HepG2 (cell line): ENCODE results near the gene TAF6. TPM values are rescaled to one million over a fixed set of nuclear protein-coding genes. Genes with fewer than 3 reads are reported as not detected.
A peak's percentile ranks its signal among the peaks of the same experiment; 100 is the strongest.

Experiments
- AGO2 ChIP-seq: fragments of 200-400 bp; formaldehyde crosslinking; optimal IDR thresholded peaks from 2 replicates; pipeline ENCODE3; 2017; ENCODE audit warnings: mild to moderate bottlenecking, low read depth, low read length, moderate library complexity
- CENPT ChIP-seq: sonication (generic); formaldehyde crosslinking; IDR thresholded peaks from 2 replicates; pipeline ENCODE4 v1.8.0; 2022; ENCODE audit warnings: low read depth, mild to moderate bottlenecking, moderate library complexity, missing genetic modification reagents
- EED ChIP-seq: sonication (generic); formaldehyde crosslinking; IDR thresholded peaks from 2 replicates; pipeline ENCODE4 v1.5.0; 2020; ENCODE audit warnings: mild to moderate bottlenecking, missing genetic modification reagents
- HIC2 ChIP-seq: sonication (generic); formaldehyde crosslinking; IDR thresholded peaks from 2 replicates; pipeline ENCODE4 v1.9.0; 2022; ENCODE audit warnings: low read depth, missing genetic modification reagents
- MTA3 ChIP-seq: sonication (generic); formaldehyde crosslinking; IDR thresholded peaks from 2 replicates; pipeline ENCODE4 v1.4.0; 2020; ENCODE audit warnings: missing genetic modification reagents
- SALL1 ChIP-seq: sonication (generic); formaldehyde crosslinking; IDR thresholded peaks from 2 replicates; pipeline ENCODE4 v1.8.0; 2022; ENCODE audit warnings: mild to moderate bottlenecking, missing genetic modification reagents
- ZC3H13 ChIP-seq: sonication (generic); formaldehyde crosslinking; IDR thresholded peaks from 2 replicates; pipeline ENCODE4 v1.8.1; 2023; ENCODE audit warnings: mild to moderate bottlenecking, missing genetic modification reagents, moderate library complexity
- ZNF3 ChIP-seq: IDR thresholded peaks from 2 replicates; pipeline ENCODE4 v1.7.0; 2017; ENCODE audit warnings: inconsistent platforms
- ZNF337 ChIP-seq: sonication (generic); formaldehyde crosslinking; IDR thresholded peaks from 2 replicates; pipeline ENCODE4 v1.5.1; 2020; ENCODE audit warnings: missing genetic modification reagents, low read depth, mild to moderate bottlenecking, borderline replicate concordance
- ZNF616 ChIP-seq: sonication (generic); formaldehyde crosslinking; IDR thresholded peaks from 2 replicates; pipeline ENCODE4 v1.5.0; 2020; ENCODE audit warnings: low read depth, mild to moderate bottlenecking, missing genetic modification reagents
- polyA plus RNA-seq, 8 experiments: library from polyadenylated mRNA; depleted of rRNA in 3 of 8; stranded (reverse) in 7 of 8; unstranded in 1 of 8; fragments of >200 nt; fragmentation: Illumina TruSeq in 4 of 8; extraction: Trizol in 4 of 8; gene quantifications; 2 replicates each; pipeline versions ENCODE4 v1.2.1 to v1.2.3, GENCODE V29; 2011 to 2016; ENCODE audit warnings: low read depth in 4 of 8, missing spikeins in 1 of 8, mixed read lengths in 1 of 8; ENCODE audit not compliant: insufficient read depth in 1 of 8
- total RNA-seq, 5 experiments: library from RNA; depleted of rRNA; stranded (reverse); fragments of >200 nt; fragmentation: Illumina TruSeq; extraction: Trizol; gene quantifications; 2 replicates each; pipeline ENCODE4 v1.2.3, GENCODE V29; 2016; ENCODE audit warnings: low read depth in 1 of 5
- TF ChIP-seq, protein P1 (sequence below): IDR thresholded peaks from 2 replicates; pipeline ENCODE4 v1.6.1; 2016
- TF ChIP-seq, protein P2 (sequence below): sonication (generic); formaldehyde crosslinking; IDR thresholded peaks from 2 replicates; pipeline ENCODE4 v1.5.0; 2020; ENCODE audit warnings: mild to moderate bottlenecking, missing genetic modification reagents, borderline replicate concordance
- TF ChIP-seq, protein P3 (sequence below), 2 experiments: sonication (generic) in 1 of 2; formaldehyde crosslinking in 1 of 2; IDR thresholded peaks; 2 replicates each; pipeline versions ENCODE4 v1.4.0 to v1.6.1; 2018 to 2020; ENCODE audit warnings: missing genetic modification reagents in 2 of 2, borderline replicate concordance in 1 of 2, low read depth in 1 of 2, mild to moderate bottlenecking in 1 of 2, missing biosample characterization in 1 of 2
- TF ChIP-seq, protein P4 (sequence below): IDR thresholded peaks from 2 replicates; pipeline ENCODE4 v1.6.1; 2016; ENCODE audit warnings: low read depth, control low read depth
- TF ChIP-seq, protein P5 (sequence below): sonication (generic); formaldehyde crosslinking; IDR thresholded peaks from 2 replicates; pipeline ENCODE4 v1.5.0; 2020; ENCODE audit warnings: missing genetic modification reagents, mild to moderate bottlenecking, borderline replicate concordance

TAF6 gene
- total and polyA plus RNA-seq, 2 of the 13 experiments (the other 11 are each of a cell fraction or from before 2014, with no cell fraction given): 12.9 to 18.8 TPM

GRCh38 chr7:100101016-100101862, 17.9 kb downstream of the TAF6 start, which contains the start of the genes AP4M1 and MCM7 (continued):
- TF ChIP-seq ZNF616 (CRISPR knock-in tag) (0 out of 2 replicates have a peak, but pooled peaks have one; percentile 64), MTA3 (no peak), CENPT (CRISPR knock-in tag) (peak; percentile 74), ZC3H13 (peak; percentile 85; the same call in 1 of the 2 replicates), ZNF337 (CRISPR knock-in tag) (peak; percentile 65), ZNF3 (CRISPR knock-in tag) (no peak), EED (no peak; the same call in 1 of the 2 replicates), HIC2 (CRISPR knock-in tag) (0 out of 2 replicates have a peak, but pooled peaks have one; percentile 46), SALL1 (CRISPR knock-in tag) (peak; percentile 72), AGO2 (peak; percentile 86)
- TF ChIP-seq, protein P1, sequence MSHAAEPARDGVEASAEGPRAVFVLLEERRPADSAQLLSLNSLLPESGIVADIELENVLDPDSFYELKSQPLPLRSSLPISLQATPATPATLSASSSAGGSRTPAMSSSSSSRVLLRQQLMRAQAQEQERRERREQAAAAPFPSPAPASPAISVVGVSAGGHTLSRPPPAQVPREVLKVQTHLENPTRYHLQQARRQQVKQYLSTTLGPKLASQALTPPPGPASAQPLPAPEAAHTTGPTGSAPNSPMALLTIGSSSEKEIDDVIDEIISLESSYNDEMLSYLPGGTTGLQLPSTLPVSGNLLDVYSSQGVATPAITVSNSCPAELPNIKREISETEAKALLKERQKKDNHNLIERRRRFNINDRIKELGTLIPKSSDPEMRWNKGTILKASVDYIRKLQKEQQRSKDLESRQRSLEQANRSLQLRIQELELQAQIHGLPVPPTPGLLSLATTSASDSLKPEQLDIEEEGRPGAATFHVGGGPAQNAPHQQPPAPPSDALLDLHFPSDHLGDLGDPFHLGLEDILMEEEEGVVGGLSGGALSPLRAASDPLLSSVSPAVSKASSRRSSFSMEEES (CRISPR knock-in tag): peak; percentile 55
- TF ChIP-seq, protein P2, sequence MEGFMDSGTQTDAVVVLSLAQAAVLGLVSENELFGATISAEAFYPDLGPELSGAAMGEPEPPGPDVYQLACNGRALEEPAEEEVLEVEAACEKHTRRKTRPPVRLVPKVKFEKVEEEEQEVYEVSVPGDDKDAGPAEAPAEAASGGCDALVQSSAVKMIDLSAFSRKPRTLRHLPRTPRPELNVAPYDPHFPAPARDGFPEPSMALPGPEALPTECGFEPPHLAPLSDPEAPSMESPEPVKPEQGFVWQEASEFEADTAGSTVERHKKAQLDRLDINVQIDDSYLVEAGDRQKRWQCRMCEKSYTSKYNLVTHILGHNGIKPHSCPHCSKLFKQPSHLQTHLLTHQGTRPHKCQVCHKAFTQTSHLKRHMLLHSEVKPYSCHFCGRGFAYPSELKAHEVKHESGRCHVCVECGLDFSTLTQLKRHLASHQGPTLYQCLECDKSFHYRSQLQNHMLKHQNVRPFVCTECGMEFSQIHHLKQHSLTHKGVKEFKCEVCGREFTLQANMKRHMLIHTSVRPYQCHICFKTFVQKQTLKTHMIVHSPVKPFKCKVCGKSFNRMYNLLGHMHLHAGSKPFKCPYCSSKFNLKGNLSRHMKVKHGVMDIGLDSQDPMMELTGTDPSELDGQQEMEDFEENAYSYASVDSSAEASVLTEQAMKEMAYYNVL (CRISPR knock-in tag): no peak
- TF ChIP-seq, protein P3, sequence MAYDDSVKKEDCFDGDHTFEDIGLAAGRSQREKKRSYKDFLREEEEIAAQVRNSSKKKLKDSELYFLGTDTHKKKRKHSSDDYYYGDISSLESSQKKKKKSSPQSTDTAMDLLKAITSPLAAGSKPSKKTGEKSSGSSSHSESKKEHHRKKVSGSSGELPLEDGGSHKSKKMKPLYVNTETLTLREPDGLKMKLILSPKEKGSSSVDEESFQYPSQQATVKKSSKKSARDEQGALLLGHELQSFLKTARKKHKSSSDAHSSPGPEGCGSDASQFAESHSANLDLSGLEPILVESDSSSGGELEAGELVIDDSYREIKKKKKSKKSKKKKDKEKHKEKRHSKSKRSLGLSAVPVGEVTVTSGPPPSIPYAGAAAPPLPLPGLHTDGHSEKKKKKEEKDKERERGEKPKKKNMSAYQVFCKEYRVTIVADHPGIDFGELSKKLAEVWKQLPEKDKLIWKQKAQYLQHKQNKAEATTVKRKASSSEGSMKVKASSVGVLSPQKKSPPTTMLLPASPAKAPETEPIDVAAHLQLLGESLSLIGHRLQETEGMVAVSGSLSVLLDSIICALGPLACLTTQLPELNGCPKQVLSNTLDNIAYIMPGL (CRISPR knock-in tag; IDR thresholded peaks at IDR 0.05; ENCODE audit: borderline replicate concordance in 1 of 2, low read depth in 1 of 2): 0 out of 4 replicates have a peak, but pooled peaks of 1 of the 2 experiments have one; percentile 4
- TF ChIP-seq, protein P4, sequence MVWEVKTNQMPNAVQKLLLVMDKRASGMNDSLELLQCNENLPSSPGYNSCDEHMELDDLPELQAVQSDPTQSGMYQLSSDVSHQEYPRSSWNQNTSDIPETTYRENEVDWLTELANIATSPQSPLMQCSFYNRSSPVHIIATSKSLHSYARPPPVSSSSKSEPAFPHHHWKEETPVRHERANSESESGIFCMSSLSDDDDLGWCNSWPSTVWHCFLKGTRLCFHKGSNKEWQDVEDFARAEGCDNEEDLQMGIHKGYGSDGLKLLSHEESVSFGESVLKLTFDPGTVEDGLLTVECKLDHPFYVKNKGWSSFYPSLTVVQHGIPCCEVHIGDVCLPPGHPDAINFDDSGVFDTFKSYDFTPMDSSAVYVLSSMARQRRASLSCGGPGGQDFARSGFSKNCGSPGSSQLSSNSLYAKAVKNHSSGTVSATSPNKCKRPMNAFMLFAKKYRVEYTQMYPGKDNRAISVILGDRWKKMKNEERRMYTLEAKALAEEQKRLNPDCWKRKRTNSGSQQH (CRISPR knock-in tag): 0 out of 2 replicates have a peak, but pooled peaks have one; percentile 66
- TF ChIP-seq, protein P5, sequence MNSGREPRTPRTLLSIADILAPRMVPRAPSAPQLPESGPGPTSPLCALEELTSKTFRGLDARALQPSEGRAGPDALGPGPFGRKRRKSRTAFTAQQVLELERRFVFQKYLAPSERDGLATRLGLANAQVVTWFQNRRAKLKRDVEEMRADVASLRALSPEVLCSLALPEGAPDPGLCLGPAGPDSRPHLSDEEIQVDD: 0 out of 2 replicates have a peak, but pooled peaks have one; percentile 29
